ENCODE data around the gene KLHL12.

Gene KLHL12

DNA sequence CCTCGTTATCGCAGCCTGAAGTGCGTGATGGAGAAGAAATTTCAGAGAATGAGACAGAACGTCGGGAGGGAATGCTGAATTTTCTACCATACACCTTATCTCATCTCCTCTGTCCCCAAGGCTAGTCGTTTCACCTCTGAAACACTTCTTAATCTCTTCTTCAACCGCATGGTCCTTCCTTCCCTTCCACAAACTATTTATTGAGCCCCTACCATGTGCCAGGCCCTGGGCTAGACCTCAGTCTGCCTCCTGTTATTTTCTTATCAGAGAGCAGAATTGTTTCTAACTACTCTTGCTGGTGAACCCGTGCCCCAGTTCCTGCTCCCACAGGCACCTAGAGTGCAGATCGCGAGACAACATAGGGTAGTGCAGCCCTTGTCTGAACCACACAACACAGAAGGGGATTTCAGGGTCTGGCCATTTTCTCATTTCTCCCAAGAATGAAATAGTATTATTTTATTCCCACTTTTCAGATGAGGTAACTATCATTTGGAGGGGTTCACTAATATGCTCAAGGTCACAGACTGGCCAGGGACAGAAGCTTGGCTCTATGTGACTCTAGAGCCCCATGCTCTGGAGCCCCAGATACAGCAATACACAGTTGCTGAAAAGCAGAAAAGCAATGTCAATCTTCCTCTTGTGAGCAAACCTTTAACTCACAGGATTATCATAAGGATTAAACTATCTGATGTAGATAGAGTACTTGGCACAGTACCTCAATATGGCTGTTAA, 31.7 kb upstream of the KLHL12 start:
- H3K4me3 Mint-ChIP-seq, result peak overlapping the region; percentile 84 to 86
- H3K9me3 Mint-ChIP-seq, result no peaks in the 10 kb centered on the region
- peaks cover 5% of the 10 kb centered on the region for H3K36me3 Mint-ChIP-seq (ENCODE audit: insufficient read depth)
- ATAC-seq (replicated peaks) (peak; percentile 33), DNase-seq (peak in 2 of 3 experiments; percentile 21 to 26)
- H3K27ac Mint-ChIP-seq, result peak overlapping the region; percentile 88 to 95
- H3K27me3 Mint-ChIP-seq, result no peaks in the 10 kb centered on the region
- peaks cover 16 to 37% of the 10 kb centered on the region in 2 donors for H3K4me1 Mint-ChIP-seq (ENCODE audit: low read depth in 2 of 2)

DNA sequence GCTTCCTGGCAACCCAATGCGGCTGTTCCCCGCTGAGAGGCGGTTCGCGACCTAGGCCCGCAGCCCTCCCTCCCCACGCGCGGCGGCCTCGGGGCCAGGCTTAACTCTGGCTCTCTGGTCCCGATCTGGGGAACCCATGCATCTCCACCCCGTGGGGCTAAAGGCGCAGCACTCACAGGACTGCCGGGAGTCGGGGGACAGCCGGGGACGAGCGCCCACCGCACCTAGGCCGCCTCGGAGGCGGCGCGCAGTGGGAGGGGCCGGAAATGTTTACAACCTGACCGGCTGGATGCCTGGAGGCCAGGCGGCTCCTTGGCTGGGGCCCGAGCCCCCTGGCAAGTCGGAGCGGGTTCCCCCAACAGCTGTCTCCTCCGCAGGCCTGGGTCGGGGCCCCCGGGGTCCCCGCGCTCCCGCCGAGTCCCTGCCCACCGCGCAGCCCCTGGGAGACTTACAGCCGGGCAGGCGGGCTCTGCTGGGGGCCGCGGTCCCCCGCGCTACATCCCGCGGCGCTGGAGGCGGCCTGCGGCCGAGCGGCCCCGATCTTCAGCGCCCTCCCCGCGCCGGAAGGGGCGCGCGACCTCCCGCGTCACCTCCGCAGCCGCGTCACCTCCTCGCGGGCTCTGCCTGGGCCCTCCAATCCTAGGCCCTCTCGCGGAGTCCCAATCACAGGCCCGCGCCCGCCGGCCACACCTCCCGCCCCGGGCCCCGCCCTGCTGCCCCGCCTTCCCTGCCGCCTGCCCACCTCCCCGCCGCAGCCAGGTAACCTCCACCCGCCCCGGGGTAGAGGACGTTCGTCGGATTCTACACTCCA, 30.9 kb upstream of the KLHL12 start, which contains the start of gene ADIPOR1:
Gene ADIPOR1, minus strand, starts transcription at position 580 of the 811 bp plus-strand sequence. CDS start 7,242 bp downstream, outside the sequence.
- DNase-seq (peak; percentile 90 to 94 (median 90)), ATAC-seq (replicated peaks) (peak; percentile 92)
- Mint-ChIP-seq H3K9me3 (no peaks in the 10 kb centered on the region), H3K27me3 (no peaks in the 10 kb centered on the region), H3K4me1 (ENCODE audit: low read depth in 2 of 2) (peaks cover 18 to 39% of the 10 kb centered on the region in 2 donors), H3K27ac (peak within 1 kb of the TSS; percentile 88 to 95), H3K36me3 (ENCODE audit: insufficient read depth) (peaks cover 5% of the 10 kb centered on the region), H3K4me3 (peak within 1 kb of the TSS; percentile 84 to 86)

DNA sequence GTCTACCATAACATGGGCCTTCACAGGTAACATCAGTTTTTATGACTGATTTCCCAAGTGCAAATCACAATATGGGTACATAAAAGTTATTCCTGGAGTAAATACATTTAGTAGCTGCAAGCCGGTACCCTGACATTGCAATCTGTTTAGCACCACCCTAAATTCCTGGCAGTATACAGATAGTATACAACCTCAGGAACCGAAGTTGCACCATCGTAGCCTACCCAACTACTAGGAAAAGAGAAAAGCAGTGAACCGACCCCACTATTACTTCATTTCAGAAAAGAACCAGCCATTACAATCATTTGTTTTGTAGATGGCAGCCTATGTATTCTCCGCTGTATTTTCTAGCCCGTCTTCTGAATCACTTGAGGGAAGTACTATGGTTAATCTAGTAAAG, 29.9 kb upstream of the KLHL12 start:
- Mint-ChIP-seq H3K4me3 (peak overlapping the region; percentile 84 to 86), H3K27ac (peak overlapping the region; percentile 88 to 95), H3K27me3 (no peaks in the 10 kb centered on the region), H3K4me1 (ENCODE audit: low read depth in 2 of 2) (peaks cover 24 to 46% of the 10 kb centered on the region in 2 donors), H3K9me3 (no peaks in the 10 kb centered on the region), H3K36me3 (ENCODE audit: insufficient read depth) (peaks cover 5% of the 10 kb centered on the region)
- ATAC-seq (replicated peaks) (no peak), DNase-seq (no peak)

DNA sequence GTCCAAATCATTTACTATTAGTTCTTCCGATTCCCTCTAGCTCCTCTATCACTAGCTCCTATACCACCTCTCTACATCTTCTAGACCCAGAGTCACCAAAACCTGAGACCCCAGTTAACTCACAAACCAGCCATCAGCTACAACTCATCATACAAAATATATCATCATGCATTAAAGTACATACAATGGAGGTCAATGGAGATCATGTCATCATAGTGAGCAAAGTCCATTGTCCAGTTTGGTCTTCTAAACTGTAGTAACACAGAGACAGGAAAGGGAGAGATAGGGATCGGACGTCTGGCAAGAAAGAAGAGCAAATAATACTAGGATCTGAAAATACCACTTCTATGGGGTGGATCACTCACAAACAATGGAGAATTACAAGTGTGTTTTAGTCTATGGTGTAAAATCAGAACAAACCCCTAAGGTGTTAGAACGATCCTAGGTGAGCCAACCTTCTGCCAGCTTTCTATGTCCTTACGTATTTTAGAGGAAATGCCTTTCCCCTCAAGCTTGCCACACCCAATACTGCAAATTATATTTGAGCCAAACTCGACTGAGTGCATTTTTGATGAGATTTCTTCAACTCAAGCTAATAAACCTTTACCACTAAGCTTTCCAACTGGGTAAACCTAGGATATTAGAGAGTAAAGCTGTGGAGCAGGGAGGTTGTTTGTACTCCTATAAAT, 27.2 kb upstream of the KLHL12 start:
- H3K4me3 Mint-ChIP-seq, result no peak overlapping the region
- H3K9me3 Mint-ChIP-seq, result no peaks in the 10 kb centered on the region
- peak overlapping the region in 1 of 2 donors; percentile 7 for H3K27ac Mint-ChIP-seq

DNA sequence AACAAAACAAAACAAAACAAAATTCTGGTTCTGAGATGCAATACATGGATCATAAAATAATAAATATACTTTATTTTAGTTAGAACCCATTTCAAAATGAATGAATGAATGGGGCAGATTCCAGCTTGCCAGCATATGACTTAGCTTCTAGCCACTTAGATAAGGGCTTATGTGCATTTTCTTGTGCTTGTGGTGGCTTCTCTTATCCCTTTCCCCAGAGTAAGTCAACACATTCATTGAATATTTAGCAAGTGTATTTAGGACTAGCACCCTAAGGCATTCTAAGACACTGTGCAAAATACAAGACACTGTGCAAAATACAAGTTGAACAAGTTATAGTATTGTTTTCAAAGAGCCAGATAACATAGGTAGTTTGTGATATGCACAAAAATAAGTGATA, 26.4 kb upstream of the KLHL12 start:
- H3K36me3 Mint-ChIP-seq (ENCODE audit: insufficient read depth), result peaks cover 24% of the 10 kb centered on the region
- no peak for ATAC-seq (replicated peaks)
- no peak for DNase-seq
- H3K4me1 Mint-ChIP-seq (ENCODE audit: low read depth in 2 of 2), result peaks cover 19 to 46% of the 10 kb centered on the region in 2 donors
- no peaks in the 10 kb centered on the region for H3K27me3 Mint-ChIP-seq
- H3K27ac Mint-ChIP-seq, result peak overlapping the region in 1 of 2 donors; percentile 77
- no peak overlapping the region for H3K4me3 Mint-ChIP-seq
- H3K9me3 Mint-ChIP-seq, result no peaks in the 10 kb centered on the region

More for the DNA sequence above, 27.2 kb upstream of the KLHL12 start:
- H3K27me3 Mint-ChIP-seq, result no peaks in the 10 kb centered on the region
- DNase-seq, result no peak
- H3K36me3 Mint-ChIP-seq (ENCODE audit: insufficient read depth), result peaks cover 16% of the 10 kb centered on the region
- peaks cover 24 to 52% of the 10 kb centered on the region in 2 donors for H3K4me1 Mint-ChIP-seq (ENCODE audit: low read depth in 2 of 2)
- ATAC-seq (replicated peaks), result no peak

DNA sequence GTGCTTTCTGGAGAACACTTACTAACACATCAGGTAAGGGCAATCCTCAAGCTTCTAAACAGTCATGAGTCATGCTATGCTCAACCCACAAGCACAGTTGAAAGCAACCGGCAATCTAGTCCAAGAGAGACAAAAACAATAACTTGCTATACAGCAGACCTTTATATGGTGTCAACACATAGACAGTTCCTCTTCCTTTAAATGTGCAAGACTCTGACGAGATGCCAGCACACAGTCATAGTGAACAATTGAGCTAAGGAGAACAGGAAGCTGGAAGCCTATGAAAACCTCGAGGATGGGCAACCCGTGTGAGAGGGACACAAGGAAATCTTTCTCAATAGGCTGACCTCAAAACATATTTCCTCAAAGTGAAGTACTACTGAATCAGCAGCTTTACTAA, 25.8 kb upstream of the KLHL12 start:
- DNase-seq (no peak), ATAC-seq (replicated peaks) (peak; percentile 24)
- Mint-ChIP-seq H3K27ac (peak overlapping the region; percentile 44 to 77), H3K36me3 (ENCODE audit: insufficient read depth) (peaks cover 30% of the 10 kb centered on the region), H3K4me3 (no peak overlapping the region), H3K9me3 (no peaks in the 10 kb centered on the region), H3K27me3 (no peaks in the 10 kb centered on the region), H3K4me1 (ENCODE audit: low read depth in 2 of 2) (peaks cover 18 to 45% of the 10 kb centered on the region in 2 donors)

DNA sequence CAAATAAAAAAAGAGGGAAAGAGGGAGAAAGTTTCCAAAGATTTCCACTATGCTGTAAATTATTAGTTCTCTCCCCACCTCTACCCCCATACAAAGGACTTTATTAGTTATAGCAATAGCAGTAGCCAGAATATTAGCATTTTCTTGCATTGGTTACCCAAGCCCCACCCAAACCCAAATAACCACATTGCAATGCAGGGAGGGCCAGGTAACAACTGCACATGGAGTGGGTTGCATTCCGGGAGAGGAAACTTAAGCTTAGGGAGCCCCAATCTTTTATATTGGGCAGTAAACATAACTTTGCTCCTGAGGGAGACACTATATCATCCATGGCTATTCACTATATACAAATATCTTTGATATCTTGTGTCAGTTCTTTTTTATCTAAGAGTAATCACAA, 25.1 kb upstream of the KLHL12 start:
- H3K9me3 Mint-ChIP-seq, result no peaks in the 10 kb centered on the region
- H3K27ac Mint-ChIP-seq, result peak overlapping the region; percentile 44 to 77
- ATAC-seq (replicated peaks) (no peak), DNase-seq (no peak)
- H3K4me3 Mint-ChIP-seq, result no peak overlapping the region
- H3K27me3 Mint-ChIP-seq, result no peaks in the 10 kb centered on the region
- H3K4me1 Mint-ChIP-seq (ENCODE audit: low read depth in 2 of 2), result peaks cover 18 to 40% of the 10 kb centered on the region in 2 donors
- peaks cover 37% of the 10 kb centered on the region for H3K36me3 Mint-ChIP-seq (ENCODE audit: insufficient read depth)

DNA sequence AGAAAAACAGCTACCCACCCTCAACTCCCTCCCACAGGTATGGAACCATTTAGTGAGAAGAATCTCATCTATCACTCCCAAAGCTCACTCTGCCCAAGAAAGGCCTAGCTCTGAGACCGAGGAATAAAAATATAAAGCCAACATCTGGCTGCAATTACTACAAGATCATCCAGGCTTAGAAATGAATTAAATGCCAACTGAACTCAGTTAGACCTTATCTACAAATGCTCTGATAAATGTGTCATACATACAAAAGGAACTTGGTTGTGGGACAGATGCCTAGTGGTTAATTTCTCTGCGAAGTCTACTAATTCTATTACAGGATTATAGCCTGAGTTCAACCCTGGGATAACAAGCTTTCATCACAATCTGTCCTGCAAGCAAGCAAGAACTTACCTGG, 24.4 kb upstream of the KLHL12 start:
- DNase-seq, result no peak
- Mint-ChIP-seq H3K36me3 (ENCODE audit: insufficient read depth) (peaks cover 44% of the 10 kb centered on the region), H3K9me3 (no peaks in the 10 kb centered on the region), H3K4me3 (no peak overlapping the region), H3K27ac (peak overlapping the region; percentile 20 to 38), H3K4me1 (ENCODE audit: low read depth in 2 of 2) (peaks cover 17 to 35% of the 10 kb centered on the region in 2 donors), H3K27me3 (no peaks in the 10 kb centered on the region)
- no peak for ATAC-seq (replicated peaks)

DNA sequence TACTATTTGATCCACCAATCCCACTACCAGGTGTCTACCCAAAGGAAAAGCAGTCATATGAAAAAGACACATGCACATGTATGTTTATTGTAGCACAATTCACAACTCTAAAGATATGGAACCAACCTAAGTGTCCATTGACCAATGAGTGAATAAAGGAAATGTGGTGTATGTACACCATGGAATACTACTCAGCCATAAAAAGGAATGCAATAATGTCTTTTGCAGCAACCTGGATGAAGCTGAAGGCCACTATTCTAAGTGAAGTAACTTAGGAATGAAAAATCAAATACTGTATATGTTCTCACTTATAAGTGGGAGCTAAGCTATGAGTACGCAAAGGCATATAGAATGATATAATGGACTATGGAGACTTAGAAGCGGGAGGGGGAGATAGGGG, 18.4 kb upstream of the KLHL12 start:
- ATAC-seq (replicated peaks) (no peak), DNase-seq (no peak)
- H3K9me3 Mint-ChIP-seq, result no peaks in the 10 kb centered on the region
- peaks cover 89% of the 10 kb centered on the region for H3K36me3 Mint-ChIP-seq (ENCODE audit: insufficient read depth)
- no peak overlapping the region for H3K27ac Mint-ChIP-seq
- no peak overlapping the region for H3K4me3 Mint-ChIP-seq
- H3K4me1 Mint-ChIP-seq (ENCODE audit: low read depth in 2 of 2), result no peaks in the 10 kb centered on the region
- no peaks in the 10 kb centered on the region for H3K27me3 Mint-ChIP-seq

DNA sequence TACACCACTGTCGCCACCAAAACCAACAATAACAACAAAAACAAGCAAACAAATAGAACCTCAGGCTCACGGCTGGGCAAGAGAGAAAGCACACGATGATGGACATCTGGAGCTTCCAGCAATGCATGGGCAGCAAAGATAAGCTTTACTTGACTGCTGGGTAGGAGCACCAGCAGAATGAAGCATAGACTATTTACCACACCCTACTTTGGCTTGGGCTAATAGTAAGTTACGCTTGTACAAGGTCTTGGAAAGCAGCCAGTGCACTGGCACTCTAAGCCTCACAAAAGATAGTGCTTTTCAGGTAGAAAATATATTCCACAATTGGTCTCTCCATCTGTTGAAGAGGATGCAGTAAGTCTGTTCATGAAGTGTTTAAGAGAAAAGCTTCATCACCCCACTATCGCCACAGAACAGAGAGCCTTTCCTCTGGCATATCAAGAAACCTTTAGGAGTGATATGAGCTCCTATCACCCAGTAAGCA, 17.4 kb upstream of the KLHL12 start:
- DNase-seq (no peak), ATAC-seq (replicated peaks) (no peak)
- Mint-ChIP-seq H3K27ac (no peak overlapping the region), H3K27me3 (no peaks in the 10 kb centered on the region), H3K4me1 (ENCODE audit: low read depth in 2 of 2) (no peaks in the 10 kb centered on the region), H3K9me3 (no peaks in the 10 kb centered on the region), H3K4me3 (no peak overlapping the region), H3K36me3 (ENCODE audit: insufficient read depth) (peaks cover 92% of the 10 kb centered on the region)

DNA sequence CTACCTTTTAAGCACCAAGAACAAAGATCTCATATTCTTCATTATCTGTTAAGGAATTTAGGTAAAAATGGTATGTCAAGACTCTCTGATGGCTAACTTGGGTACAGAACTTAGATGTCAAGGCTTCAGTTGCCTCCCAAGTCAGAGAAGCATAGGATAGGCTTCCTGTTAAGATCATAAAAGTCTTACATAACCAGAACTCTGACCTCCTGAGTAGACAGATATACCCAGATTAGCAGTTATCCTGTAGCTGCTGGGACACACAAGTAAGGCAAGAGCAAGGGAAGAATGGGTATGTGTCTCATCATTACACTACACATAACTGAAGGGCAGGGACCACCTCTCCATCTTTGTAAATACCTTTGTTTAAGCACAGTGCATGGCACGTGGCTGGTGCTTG, 15.4 kb upstream of the KLHL12 start:
- Mint-ChIP-seq H3K9me3 (no peaks in the 10 kb centered on the region), H3K36me3 (ENCODE audit: insufficient read depth) (peaks cover 71% of the 10 kb centered on the region), H3K4me3 (no peak overlapping the region), H3K27ac (peak overlapping the region in 1 of 2 donors; percentile 23), H3K4me1 (ENCODE audit: low read depth in 2 of 2) (no peaks in the 10 kb centered on the region), H3K27me3 (no peaks in the 10 kb centered on the region)
- DNase-seq (no peak), ATAC-seq (replicated peaks) (no peak)

DNA sequence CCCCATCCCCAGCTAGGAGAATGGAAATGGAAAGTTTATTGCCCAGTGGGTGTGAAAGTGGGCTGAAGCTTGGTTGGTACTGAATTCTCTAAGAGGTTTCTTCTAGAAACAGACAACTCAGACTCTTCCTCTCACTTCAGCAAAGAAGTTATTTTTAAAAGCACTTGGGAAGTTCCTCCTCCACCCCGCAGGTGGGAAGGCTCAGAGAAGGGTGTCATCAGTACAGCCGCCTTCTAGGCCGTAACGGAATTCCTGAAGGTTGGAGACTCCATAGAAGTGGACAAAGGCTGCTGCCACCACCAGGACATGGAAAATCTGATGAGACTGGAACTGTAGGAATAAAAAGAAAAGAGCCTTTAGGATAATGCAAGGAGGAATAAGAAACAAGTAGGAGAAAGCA, 14.3 kb upstream of the KLHL12 start:
- ATAC-seq (replicated peaks), result no peak
- H3K4me1 Mint-ChIP-seq (ENCODE audit: low read depth in 2 of 2), result no peaks in the 10 kb centered on the region
- no peaks in the 10 kb centered on the region for H3K9me3 Mint-ChIP-seq
- H3K27ac Mint-ChIP-seq, result no peak overlapping the region
- no peaks in the 10 kb centered on the region for H3K27me3 Mint-ChIP-seq
- H3K4me3 Mint-ChIP-seq, result no peak overlapping the region
- no peak for DNase-seq
- peaks cover 61% of the 10 kb centered on the region for H3K36me3 Mint-ChIP-seq (ENCODE audit: insufficient read depth)

DNA sequence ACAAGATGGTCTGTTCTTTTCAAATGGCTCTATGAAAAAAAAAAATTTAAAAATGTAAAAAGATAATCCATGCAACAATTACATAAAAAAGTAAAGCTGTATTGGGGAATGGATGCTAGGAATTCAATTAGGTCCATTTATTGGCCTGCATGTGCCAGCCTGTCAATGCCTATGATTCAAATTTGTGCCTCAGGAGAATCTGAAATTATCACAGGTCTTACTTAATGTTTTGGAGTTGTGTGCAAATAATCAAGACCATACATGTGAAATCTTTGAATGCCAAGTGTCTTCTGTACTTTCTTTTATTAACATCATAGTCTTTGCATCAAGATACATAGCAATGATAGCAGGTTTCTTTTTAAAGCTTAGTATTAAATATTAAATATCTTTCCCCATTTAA, 13.5 kb upstream of the KLHL12 start:
- H3K4me1 Mint-ChIP-seq (ENCODE audit: low read depth in 2 of 2), result no peaks in the 10 kb centered on the region
- H3K4me3 Mint-ChIP-seq, result no peak overlapping the region
- H3K27ac Mint-ChIP-seq, result no peak overlapping the region
- DNase-seq (no peak), ATAC-seq (replicated peaks) (no peak)
- H3K36me3 Mint-ChIP-seq (ENCODE audit: insufficient read depth), result peaks cover 53% of the 10 kb centered on the region
- no peaks in the 10 kb centered on the region for H3K9me3 Mint-ChIP-seq
- no peaks in the 10 kb centered on the region for H3K27me3 Mint-ChIP-seq
